GM19467 (cell line): ENCODE results near the gene GALR1.

Experiments
- ATAC-seq: cut with Tn5 transposase; IDR thresholded peaks from one replicate; pipeline ENCODE4 v1.9.1; 2021; ENCODE audit warnings: mild to moderate bottlenecking, moderate library complexity; ENCODE audit not compliant: unreplicated experiment

The GALR1 gene

GRCh38 chr18:77316641-77317040 lies 67.0 kb downstream of the GALR1 start:
- ATAC-seq, result no peak

GRCh38 chr18:77320971-77321559 lies 71.4 kb downstream of the GALR1 start:
- ATAC-seq, result no peak

- ATAC-seq, result no peak
Observed at GRCh38 chr18:77321823-77322805, 72.5 kb downstream of the GALR1 start.

- ATAC-seq, result no peak
Observed at GRCh38 chr18:77323640-77324299, 74.1 kb downstream of the GALR1 start.
